ENCODE results near the gene QRFPR. TPM values are rescaled to one million over a fixed set of nuclear protein-coding genes. Genes with fewer than 3 reads are reported as not detected.

Gene QRFPR
- total and polyA plus RNA-seq, 2 of the 8 experiments (the other 6 are each of a cell fraction or from before 2014, with no cell fraction given), result 1.0 to 2.9 TPM

- H3K4me2 ChIP-seq (ENCODE audit: insufficient read depth in 1 of 2, low read depth in 2 of 2, low read length in 2 of 2), result no peak overlapping the region
- H3K9ac ChIP-seq (replicated peaks in 1 of 4; ENCODE audit: extremely low read depth in 1 of 4, low read depth in 3 of 4, low read length in 3 of 4), result no peak overlapping the region
- H4K91ac ChIP-seq (replicated peaks; ENCODE audit: insufficient read length, low read length), result no peak overlapping the region
- no peak for TF ChIP-seq SIN3A (conservative IDR thresholded peaks at IDR 0.05 in 1 of 2, IDR thresholded peaks at IDR 0.05 in 1 of 2; ENCODE audit: low read depth in 1 of 2, low read length in 2 of 2)
- ChIA-PET CTCF (ENCODE audit: partially characterized antibody) (interaction anchor here (1.1 to 1.8 kb wide), 5 partner anchors 45 to 282 kb away, joined by 3 read pairs; no protein-coding TSS in a partner anchor), POLR2A (ENCODE audit: partially characterized antibody) (no interaction called here)
- H3K4me1 ChIP-seq (replicated peaks in 1 of 4; ENCODE audit: control insufficient read depth in 3 of 4, insufficient read depth in 4 of 4, low read length in 3 of 4), result no peaks in the 10 kb centered on the region
- peaks cover 0 to 2% (median 0%) of the 10 kb centered on the region in 4 experiments; a peak in 1 of 7 replicates for H3K27me3 ChIP-seq (replicated peaks in 1 of 4; ENCODE audit: control insufficient read depth in 3 of 4, extremely low read depth in 1 of 4, insufficient read depth in 3 of 4, low read length in 3 of 4)
- H4K20me1 ChIP-seq (replicated peaks in 1 of 2; ENCODE audit: control insufficient read depth in 1 of 2, insufficient read depth in 2 of 2, low read length in 2 of 2), result no peaks in the 10 kb centered on the region
- no peak overlapping the region for H3K23ac ChIP-seq (ENCODE audit: insufficient read length)
- H3K4ac ChIP-seq (replicated peaks; ENCODE audit: insufficient read length, low read depth, low read length), result no peak overlapping the region
- H2AK5ac ChIP-seq (ENCODE audit: low read depth, low read length), result no peak overlapping the region
- H3K36me3 ChIP-seq (ENCODE audit: control insufficient read depth in 2 of 4, insufficient read depth in 4 of 4, low read length in 3 of 4), result no peaks in the 10 kb centered on the region
- no peak overlapping the region for H3K4me3 ChIP-seq (ENCODE audit: extremely low read depth in 1 of 4, insufficient read depth in 2 of 4, low read depth in 3 of 4, low read length in 4 of 4)
- no peak overlapping the region for H2BK20ac ChIP-seq (ENCODE audit: low read length)
- no peak overlapping the region for H2BK120ac ChIP-seq (replicated peaks; ENCODE audit: low read depth, low read length)
- no peak overlapping the region for H3K56ac ChIP-seq (replicated peaks; ENCODE audit: insufficient read length, low read depth, low read length)
- FAIRE-seq (no peak), DNase-seq (ENCODE audit: low read depth in 1 of 2, low spot score in 2 of 2) (no peak)
- H3K14ac ChIP-seq (ENCODE audit: insufficient read length), result no peak overlapping the region
- no peaks in the 10 kb centered on the region for H3K79me2 ChIP-seq (ENCODE audit: control insufficient read depth in 1 of 2, insufficient read depth in 2 of 2, low read length in 2 of 2)
- no peaks in the 10 kb centered on the region for H3K9me3 ChIP-seq (ENCODE audit: insufficient read depth in 2 of 2, low read depth in 1 of 2, low read length in 1 of 2)
- no peak overlapping the region for H3K18ac ChIP-seq (ENCODE audit: extremely low read depth, low read length)
- no peak overlapping the region for H4K5ac ChIP-seq (ENCODE audit: insufficient read length, low read depth, low read length)
- no peak overlapping the region for H2BK5ac ChIP-seq (ENCODE audit: low read depth, low read length)
- no peaks in the 10 kb centered on the region for H3K23me2 ChIP-seq (ENCODE audit: low read depth, low read length)
- no peak overlapping the region for H2AFZ ChIP-seq (ENCODE audit: low read length)
- H3K27ac ChIP-seq (ENCODE audit: low read depth, low read length), result no peak overlapping the region
- H2BK15ac ChIP-seq (ENCODE audit: low read length), result no peak overlapping the region
- no peaks in the 10 kb centered on the region for H3K79me1 ChIP-seq (ENCODE audit: low read depth, low read length)
- no peak overlapping the region for H2BK12ac ChIP-seq (ENCODE audit: low read depth, low read length)
- WGBS, 2 experiments (ENCODE audit: extremely low coverage in 1 of 2, insufficient coverage in 1 of 2, insufficient read length in 1 of 2, insufficient replicate concordance in 2 of 2, low coverage in 1 of 2, low lambda C conversion rate in 2 of 2, missing lambda C conversion rate in 1 of 2), result 91% methylated on average over 6 of the region's 6 CpGs; no CpG with 5 or more reads in 1 of the 2 experiments
- no peak overlapping the region for H4K8ac ChIP-seq (ENCODE audit: extremely low read depth, insufficient read depth, low read length)
Measured at GRCh38 chr4:121373841-121374240, 7.0 kb downstream of the QRFPR start.
